PC-9 (cell line): ENCODE data around the gene PKN2.

ENCODE experiments used
- CTCF ChIP-seq: fragments of 200-600 bp; sonication (generic); conservative IDR thresholded peaks from 2 replicates; pipeline ENCODE4 v1.6.1; 2017; ENCODE audit warnings: mixed run types, antibody characterized with exemption, mild to moderate bottlenecking, moderate library complexity
- EZH2 ChIP-seq: fragments of 200-600 bp; sonication (generic); IDR thresholded peaks from 2 replicates; pipeline ENCODE4 v1.8.0; 2017; ENCODE audit warnings: antibody characterized with exemption, low read depth

GRCh38 chr1:88773540-88774150 lies 89.6 kb downstream of the PKN2 start:
- TF ChIP-seq CTCF = no peak; the same call in 1 of the 2 replicates
- TF ChIP-seq EZH2 = no peak
